ENCODE measurements around the gene GPR3.

Gene GPR3

DNA sequence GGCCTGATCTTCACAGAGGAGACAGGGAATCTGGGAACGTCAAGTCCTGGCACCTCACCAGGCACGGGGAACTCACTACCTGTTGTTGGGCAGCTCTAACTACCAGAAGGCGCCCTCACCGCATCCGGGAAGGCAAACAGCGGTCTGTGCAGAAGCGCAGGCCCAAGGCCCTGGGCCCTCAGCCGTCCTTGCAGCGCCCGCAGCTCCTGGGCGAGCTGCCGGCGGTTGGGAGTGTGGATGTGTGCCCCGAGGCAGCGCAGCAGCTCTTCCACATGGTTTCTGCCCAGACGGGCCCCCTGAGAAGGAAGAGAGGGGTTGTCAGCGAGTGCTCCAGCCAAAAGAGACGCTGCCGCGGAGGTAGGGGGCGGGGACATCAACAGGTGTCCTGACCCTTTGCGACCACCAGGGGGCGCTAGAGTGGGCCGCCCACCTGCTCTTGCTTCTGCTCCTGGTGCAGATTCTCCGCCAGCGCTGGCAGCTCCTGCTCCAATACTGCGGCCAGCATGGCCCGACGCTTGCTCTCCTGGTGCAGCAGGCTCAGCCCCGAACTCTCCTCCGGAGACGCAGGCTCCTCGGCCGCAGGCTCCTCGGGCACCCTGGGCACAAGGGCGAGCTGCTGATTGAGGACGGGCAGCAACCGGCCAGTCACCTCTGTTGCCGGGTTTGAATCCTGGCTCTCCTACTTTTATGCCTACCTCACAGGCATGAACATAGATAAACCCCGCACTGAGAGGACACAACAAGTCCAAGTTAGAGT lies 35.0 kb upstream of the GPR3 start:
- Histone ChIP-seq H3K9ac (peak overlapping the region; percentile 50; the same call in 1 of the 2 replicates), H3K4me3 (peak overlapping the region; percentile 57), H3K4me1 (peaks cover 49% of the 10 kb centered on the region), H3K27me3 (peaks cover 10% of the 10 kb centered on the region; the same call in 1 of the 2 replicates), H3K36me3 (peaks cover 18% of the 10 kb centered on the region), H4K20me1 (no peaks in the 10 kb centered on the region), H3K9me3 (no peaks in the 10 kb centered on the region), H3K4me2 (peak overlapping the region; percentile 94), H3K27ac (peak overlapping the region; percentile 42; the same call in 1 of the 2 replicates)
- TF ChIP-seq Cebpa-rat (IDR thresholded peaks at IDR 0.05): no peak

DNA sequence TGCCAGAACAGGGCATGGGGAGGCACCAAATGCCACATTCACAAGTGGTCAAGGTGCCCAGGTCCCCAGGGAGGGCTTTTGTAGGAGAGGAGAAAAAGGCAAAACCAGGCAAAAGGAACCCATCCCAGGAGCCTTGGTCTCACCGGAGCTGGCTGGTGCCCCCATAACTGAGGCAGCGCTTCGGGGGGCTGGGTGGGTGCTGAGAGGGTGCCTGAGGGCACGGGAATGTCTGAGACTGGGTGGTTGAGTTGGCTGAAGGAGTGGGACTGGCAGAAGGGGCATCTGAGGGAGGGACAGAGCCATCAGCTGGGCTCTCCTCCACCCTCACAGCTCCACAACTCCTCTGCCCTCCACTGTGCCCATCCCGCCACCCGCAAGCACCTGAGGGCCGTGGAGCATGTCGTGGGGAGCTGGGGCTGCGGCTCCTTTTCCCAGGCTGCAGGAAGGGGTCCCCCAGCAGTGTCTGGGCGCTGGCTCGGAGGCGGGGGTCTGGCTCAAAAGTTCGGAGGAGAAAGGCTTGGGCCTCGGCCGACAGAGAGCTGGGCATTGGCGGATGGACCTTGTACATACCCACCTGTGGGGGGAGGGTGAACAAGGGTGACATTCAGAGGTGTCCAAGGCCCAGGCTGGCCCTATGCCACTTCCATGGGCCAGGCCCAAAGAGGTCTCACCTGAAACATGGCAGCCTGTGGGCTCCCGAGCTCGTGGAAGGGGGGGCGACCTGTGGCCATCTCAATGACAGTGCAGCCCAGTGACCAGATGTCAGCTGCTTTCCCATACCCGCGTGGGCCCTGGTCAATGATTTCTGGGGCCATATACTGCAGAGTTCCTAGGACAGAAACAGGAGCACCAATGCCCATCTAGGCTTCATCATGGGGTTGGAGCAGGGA lies 34.1 kb upstream of the GPR3 start:
- Histone ChIP-seq H3K27me3 (peaks cover 10% of the 10 kb centered on the region; the same call in 1 of the 2 replicates), H3K4me3 (no peak overlapping the region), H3K4me1 (peaks cover 50% of the 10 kb centered on the region), H3K4me2 (peak overlapping the region; percentile 94), H3K9ac (no peak overlapping the region), H3K9me3 (no peaks in the 10 kb centered on the region), H3K27ac (no peak overlapping the region), H3K36me3 (peaks cover 12% of the 10 kb centered on the region), H4K20me1 (no peaks in the 10 kb centered on the region)
- no peak for TF ChIP-seq Cebpa-rat (IDR thresholded peaks at IDR 0.05)

DNA sequence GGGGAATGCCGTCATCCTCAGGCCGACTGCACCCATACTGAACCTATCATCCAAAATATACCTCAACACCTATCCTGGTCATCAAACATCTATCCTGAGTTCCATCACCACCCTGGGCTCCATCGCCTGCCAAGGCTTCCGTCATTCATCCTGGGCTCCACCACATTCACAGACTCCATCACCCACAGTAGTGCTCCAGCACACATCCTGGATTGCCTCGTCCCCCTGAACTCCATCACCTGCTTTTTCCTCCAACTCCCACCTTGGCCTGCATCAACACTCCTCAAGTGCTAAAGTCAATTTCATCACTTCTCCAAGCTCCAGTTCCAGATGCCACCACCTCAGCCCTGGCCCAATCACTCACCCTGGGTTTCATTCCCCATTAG lies 33.5 kb upstream of the GPR3 start:
- Histone ChIP-seq H3K27ac (no peak overlapping the region), H3K9me3 (no peaks in the 10 kb centered on the region), H3K4me2 (no peak overlapping the region), H3K9ac (no peak overlapping the region), H4K20me1 (no peaks in the 10 kb centered on the region), H3K4me1 (peaks cover 56% of the 10 kb centered on the region), H3K36me3 (peaks cover 9% of the 10 kb centered on the region; the same call in 1 of the 2 replicates), H3K27me3 (peaks cover 10% of the 10 kb centered on the region; the same call in 1 of the 2 replicates), H3K4me3 (no peak overlapping the region)
- no peak for TF ChIP-seq Cebpa-rat (IDR thresholded peaks at IDR 0.05)

DNA sequence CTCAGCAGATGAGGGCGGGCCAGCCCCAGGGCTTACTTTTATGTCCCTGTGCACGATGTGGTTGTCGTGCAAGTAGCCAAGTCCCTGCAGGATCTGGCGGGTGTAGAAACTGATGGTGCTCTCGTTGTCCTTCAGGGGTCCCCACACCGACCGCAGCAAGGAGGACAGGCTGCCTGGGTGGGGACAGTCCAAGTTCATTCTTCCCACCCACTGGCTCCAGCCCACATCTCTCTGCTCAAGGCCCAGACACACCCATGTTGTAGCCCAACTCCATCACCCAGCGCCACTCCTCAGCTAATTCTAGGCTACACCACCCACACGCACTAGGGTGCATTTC lies 32.6 kb upstream of the GPR3 start:
- Histone ChIP-seq H3K27me3 (peaks cover 10% of the 10 kb centered on the region; the same call in 1 of the 2 replicates), H3K4me2 (peak overlapping the region; percentile 95), H3K36me3 (peaks cover 9% of the 10 kb centered on the region; the same call in 1 of the 2 replicates), H4K20me1 (no peaks in the 10 kb centered on the region), H3K9ac (0 out of 2 replicates have a peak overlapping the region, but pooled peaks have one; percentile 3), H3K4me3 (peak overlapping the region; percentile 70; the same call in 1 of the 2 replicates), H3K9me3 (no peaks in the 10 kb centered on the region), H3K27ac (no peak overlapping the region), H3K4me1 (peaks cover 65% of the 10 kb centered on the region)
- TF ChIP-seq Cebpa-rat (IDR thresholded peaks at IDR 0.05): no peak

DNA sequence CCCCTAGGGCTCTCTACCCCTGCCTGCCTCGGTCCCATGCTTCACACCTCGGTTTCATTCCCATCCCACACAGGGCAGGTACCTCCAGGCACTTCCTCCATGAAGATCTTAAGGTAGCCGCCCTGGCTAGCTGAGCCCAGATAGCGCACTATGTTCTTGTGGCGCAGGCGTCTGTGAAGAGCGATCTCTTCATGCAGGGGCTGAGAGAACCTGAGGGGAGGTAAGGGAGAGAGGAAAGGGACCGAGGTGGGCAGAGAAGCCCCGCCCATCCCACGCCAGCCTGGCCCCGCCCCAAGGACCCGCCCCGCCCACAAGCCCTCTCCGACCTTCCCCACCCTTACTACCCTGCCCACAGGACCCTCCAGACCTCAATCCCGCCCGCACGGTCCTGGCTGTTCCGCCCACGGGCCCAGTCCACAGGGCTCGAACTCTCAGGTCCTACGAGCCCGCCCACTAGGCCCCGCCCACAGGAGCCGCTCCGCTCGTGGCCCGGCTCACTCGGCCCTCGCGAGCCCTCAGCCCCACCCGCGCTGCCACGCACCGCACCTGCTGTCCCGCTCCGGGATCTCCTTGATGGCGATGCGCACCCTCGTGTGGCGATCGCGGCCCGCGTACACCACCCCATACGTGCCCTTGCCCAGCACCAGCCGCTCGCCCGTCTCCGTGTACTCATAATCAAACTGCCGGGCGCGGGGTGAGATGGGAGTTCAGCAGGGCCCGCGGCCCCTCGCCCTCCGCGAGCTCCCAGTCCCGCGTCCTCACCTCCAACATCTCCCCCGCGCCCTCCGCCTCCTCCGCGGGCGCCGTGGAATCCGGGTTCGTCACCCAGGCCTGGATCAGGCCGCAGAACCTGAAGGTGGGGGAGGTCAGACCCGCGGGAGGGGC lies 32.0 kb upstream of the GPR3 start:
- Histone ChIP-seq H3K9me3 (no peaks in the 10 kb centered on the region), H3K27me3 (peaks cover 10% of the 10 kb centered on the region; the same call in 1 of the 2 replicates), H4K20me1 (no peaks in the 10 kb centered on the region), H3K9ac (peak overlapping the region; percentile 67), H3K27ac (no peak overlapping the region), H3K4me3 (peak overlapping the region; percentile 70), H3K4me1 (peaks cover 70% of the 10 kb centered on the region), H3K4me2 (peak overlapping the region; percentile 95), H3K36me3 (peaks cover 6% of the 10 kb centered on the region; the same call in 1 of the 2 replicates)
- TF ChIP-seq Cebpa-rat (IDR thresholded peaks at IDR 0.05): no peak

DNA sequence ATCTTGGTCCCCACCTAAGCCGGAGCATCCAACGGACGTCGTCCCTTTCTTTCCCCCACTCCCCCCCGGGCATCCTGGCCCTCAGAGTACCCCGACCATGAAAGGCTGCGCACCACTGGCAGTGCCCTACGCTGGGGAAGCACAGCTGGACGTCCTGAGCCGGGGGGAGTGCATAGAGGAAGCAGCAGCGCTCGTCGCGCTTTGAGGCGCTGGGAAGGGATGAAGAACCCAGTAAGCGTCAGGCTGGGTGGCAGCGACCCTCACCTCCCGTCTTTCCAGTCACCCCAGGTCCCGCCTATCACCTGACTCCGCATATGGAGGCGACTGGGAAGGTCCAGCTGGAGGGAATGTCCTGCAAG lies 31.4 kb upstream of the GPR3 start:
- Histone ChIP-seq H3K36me3 (no peaks in the 10 kb centered on the region), H3K4me1 (peaks cover 64% of the 10 kb centered on the region), H3K4me3 (peak overlapping the region; percentile 70), H3K27me3 (peaks cover 10% of the 10 kb centered on the region; the same call in 1 of the 2 replicates), H4K20me1 (no peaks in the 10 kb centered on the region), H3K9ac (peak overlapping the region; percentile 67; the same call in 1 of the 2 replicates), H3K9me3 (no peaks in the 10 kb centered on the region), H3K4me2 (peak overlapping the region; percentile 95), H3K27ac (no peak overlapping the region)
- no peak for TF ChIP-seq Cebpa-rat (IDR thresholded peaks at IDR 0.05)

DNA sequence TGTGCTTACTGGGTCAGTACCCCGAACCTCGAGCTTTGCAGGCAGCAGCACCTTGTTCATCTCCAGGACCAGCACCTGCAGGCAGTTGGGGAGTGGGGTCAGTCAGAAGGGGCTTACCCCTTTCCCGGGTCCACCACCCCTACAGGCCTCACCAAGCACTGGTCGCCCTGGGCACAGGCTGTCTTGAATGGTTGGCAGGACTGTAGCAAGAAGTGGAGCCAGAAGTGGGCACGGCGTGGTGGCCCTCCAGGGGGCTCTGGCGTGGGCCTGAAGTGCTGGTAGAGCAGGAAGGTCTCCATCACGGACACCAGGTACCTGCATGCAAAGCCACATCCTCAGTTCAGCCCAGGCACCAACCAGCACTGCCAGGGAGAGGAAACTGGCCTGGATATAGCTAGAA lies 30.9 kb upstream of the GPR3 start:
- Histone ChIP-seq H3K4me2 (peak overlapping the region; percentile 95; the same call in 1 of the 2 replicates), H4K20me1 (no peaks in the 10 kb centered on the region), H3K36me3 (no peaks in the 10 kb centered on the region), H3K27me3 (peaks cover 10% of the 10 kb centered on the region; the same call in 1 of the 2 replicates), H3K9me3 (no peaks in the 10 kb centered on the region), H3K4me3 (no peak overlapping the region), H3K4me1 (peaks cover 61% of the 10 kb centered on the region), H3K9ac (no peak overlapping the region), H3K27ac (no peak overlapping the region)
- no peak for TF ChIP-seq Cebpa-rat (IDR thresholded peaks at IDR 0.05)

DNA sequence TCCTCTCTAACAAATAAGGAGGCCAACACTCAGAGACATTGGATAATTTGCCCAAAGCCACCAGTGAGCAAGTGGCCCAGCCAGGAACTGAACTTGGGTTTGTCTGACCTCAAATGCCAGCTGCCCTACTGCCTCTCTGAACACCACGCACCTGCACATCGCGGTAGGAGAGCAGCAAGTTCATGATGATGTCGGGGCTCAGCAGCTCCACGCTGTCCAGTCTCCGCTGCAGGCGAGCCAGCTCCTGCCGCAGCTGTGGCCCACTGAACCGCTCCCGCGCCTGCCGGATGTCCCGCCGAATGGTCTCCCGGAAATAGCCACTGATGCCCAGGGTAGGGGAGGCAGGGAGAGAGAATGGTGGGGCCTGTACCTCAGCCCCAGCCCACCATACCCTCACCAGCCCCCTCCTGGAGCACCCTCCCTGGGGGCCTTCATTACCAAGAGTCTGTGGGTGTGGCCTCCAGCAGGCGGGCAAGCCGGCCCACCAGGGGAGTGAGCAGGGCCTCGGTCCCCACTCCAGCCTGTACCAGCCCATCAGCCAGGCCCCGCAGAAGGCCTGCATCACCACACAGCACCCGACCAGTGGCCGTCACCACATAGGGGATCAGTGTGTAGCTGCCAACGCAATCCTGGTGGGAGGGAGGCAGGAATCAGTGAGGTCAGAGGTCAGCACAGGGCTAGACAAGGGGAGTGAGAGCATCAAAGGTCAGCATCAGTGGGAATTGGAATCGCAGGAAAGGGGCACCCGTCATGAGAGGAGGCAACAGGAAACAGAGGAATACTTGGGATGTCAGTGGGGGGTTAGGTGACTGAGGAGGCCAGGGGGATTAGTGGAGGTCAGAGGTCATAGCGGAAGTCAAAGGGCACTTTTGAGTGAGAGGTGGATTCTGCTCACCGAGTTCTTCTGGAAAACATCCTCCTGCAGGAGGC lies 28.4 kb upstream of the GPR3 start:
- Histone ChIP-seq H3K4me3 (no peak overlapping the region), H3K27me3 (peaks cover 10% of the 10 kb centered on the region; the same call in 1 of the 2 replicates), H4K20me1 (no peaks in the 10 kb centered on the region), H3K9ac (0 out of 2 replicates have a peak overlapping the region, but pooled peaks have one; percentile 3), H3K36me3 (no peaks in the 10 kb centered on the region), H3K4me1 (peaks cover 67% of the 10 kb centered on the region), H3K4me2 (peak overlapping the region; percentile 98), H3K9me3 (no peaks in the 10 kb centered on the region), H3K27ac (no peak overlapping the region)
- TF ChIP-seq Cebpa-rat (IDR thresholded peaks at IDR 0.05): no peak

Data from BLaER1 (cell line).